HK-2 (cell line): Measurements from ENCODE around the gene NBPF1.
"Not testable (repeated sequence)": the region's sequence is repeated elsewhere in the genome, so short reads cannot be mapped to it uniquely, and the experiment has no call there.

ENCODE experiments used
- DNase-seq: peaks from one replicate; pipeline ENCODE4 v3.0.0-alpha.2; 2018; ENCODE audit not compliant: unreplicated experiment

NBPF1 gene

DNA sequence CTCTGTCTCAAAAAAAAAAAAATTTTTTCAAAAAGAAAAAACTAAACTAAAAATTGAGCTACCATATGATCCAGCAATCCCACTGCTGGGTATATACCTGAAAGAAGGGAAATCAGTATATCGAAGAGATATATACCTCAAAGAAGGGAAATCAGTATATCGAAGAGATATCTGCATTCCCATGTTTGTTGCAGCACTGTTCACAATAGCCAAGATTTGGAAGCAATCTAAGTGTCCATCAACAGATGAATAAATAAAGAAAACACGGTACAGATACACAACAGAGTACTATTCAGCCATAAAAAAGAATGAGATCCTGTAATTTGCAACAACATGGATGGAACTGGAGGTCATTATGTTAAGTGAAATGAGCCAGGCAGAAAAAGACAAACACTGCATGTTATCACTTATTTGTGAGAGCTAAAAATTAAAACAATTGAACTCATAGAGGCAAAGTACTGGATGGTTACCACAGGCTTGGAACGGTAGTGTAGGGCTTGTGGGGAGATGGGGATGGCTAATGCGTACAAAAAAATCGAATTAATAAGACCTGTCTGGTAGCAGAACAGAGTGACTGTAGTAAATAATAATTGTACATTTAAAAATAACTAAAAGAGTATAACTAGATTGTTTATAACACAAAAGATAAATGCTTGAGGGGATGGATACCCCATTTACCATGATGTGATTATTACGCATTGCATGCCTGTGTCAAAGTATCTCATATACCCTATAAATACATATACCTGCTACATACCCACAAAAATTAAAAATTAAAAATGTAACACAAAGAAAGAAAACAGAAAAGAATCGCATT is 28.0 kb upstream of the NBPF1 start:
- not testable (repeated sequence) for DNase-seq

DNA sequence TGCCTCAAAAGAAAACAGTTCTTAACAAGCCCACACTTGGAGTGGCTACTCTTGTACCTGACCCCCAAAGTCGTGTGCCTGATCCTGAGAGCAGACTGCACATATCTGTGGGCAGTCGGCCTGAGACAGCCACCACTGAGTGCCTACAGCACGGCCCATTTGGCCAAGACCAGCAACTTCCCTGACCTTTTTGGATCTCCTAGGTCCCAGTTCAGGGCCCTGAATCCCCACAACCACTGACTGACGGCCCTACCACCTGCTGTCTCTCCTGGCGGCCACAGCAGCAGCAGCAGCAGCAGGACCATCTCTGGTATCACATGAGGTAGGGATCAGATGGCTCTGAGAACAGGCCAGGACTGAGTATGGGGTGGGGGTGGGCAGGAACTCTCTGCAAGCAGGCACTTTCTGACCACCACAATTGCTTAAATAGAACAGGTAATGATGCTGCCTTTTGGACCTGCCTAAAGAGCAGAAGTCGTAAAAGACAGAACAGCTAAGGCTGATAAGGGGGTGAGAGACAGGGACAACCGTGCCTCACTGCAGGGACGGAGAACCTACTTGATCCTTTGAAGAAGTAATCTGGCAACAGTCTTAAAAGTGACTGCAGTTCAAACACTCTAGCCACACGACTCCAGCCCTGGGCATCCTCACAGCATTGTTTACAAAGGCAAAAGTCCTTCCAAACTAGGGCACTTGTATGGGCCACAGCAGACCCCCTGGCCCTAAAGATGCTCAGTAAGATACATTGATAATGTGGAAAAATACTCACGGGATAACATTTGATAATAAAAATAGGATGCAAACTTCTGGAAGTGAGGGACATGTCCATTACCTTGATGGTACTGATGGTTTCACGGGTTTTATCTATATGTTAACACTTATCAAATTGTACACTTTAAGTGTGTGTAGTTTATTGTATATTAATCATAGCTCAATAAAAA is 26.0 kb upstream of the NBPF1 start:
- DNase-seq, result not testable (repeated sequence)

DNA sequence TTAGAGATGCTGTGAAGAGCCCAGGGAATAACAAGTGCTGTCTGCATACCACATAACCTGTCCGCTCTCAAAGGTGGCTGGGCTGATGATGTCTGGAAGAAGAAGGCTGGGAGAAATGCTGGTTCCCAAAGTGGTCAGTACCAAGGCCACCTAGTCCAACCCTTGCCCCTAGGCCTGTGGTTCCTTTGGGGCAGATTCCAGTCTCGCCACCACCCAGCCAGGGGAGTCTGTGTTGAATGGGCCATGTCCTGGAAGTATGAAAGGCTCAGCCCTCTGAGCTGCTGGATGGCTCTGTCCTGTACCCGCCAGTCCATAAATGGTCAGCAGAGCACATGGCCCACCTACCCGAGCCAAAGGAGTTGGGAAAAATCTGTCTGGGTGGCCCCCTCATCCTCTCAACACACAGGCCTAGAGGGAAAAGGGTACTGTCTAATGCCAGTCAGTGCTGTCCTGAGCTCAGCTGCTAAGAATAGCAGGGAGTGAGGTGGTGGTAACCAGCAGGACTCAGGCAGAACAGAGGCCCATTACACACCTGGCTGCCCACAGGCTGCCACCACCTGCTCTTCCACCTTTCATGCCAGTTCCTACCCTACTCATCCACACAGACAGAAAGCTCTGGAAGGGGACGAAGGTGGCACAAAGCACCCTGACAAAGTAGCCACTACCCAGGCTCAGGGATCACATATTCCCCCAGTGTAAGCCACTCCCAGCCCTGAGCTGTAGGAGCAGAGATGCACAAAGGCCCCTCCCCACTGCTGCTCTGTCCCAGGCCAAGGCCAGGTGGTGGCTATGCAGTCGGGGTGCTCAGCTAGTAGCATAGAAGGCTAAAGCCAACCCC is 24.8 kb upstream of the NBPF1 start:
- DNase-seq, result not testable (repeated sequence)

DNA sequence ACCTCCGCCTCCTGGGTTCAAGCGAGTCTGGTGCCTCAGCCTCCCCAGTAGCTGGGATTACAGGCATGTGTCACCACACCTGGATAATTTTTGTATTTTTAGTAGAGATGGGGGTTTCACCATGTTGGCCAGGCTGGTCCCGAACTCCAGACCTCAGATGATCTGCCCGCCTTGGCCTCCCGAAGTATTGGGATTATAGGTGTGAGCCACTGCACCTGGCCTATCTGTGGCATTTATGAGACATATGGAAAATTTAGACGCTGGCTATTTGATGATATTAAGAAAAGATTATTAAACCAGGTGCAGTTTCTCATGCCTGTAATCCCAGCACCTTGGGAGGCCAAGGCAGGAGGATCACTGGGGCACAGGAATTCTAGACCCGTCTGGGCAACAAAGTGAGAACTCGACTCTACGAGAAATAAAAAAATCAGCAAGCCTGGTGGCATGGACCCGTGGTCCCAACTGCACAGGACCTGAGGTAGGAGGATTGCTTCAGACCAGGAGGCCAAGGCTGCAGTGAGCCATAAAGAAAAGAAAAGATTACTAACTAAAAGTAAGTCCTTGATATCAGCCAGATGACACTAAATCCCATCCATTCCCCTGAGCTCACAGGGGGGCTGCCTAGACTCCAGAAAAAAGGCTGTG is 23.3 kb upstream of the NBPF1 start:
- DNase-seq, result not testable (repeated sequence)

DNA sequence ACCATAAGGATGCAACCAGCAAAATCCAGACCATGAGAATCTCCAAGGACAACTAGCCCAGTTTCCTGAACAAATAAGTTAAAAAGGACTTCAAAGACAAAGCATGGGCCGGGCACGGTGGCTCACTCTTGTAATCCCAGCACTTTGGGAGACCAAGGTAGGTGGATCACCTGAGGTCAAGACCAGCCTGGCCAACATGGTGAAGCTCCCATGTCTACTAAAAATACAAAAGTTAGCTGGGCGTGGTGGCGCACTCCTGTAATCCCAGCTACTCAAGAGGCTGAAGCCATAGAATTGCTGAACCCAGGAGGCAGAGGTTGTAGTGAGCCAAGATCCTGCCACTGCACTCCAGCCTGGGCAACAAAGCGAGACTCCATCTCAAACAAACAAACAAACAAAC is 22.6 kb upstream of the NBPF1 start:
- not testable (repeated sequence) for DNase-seq

DNA sequence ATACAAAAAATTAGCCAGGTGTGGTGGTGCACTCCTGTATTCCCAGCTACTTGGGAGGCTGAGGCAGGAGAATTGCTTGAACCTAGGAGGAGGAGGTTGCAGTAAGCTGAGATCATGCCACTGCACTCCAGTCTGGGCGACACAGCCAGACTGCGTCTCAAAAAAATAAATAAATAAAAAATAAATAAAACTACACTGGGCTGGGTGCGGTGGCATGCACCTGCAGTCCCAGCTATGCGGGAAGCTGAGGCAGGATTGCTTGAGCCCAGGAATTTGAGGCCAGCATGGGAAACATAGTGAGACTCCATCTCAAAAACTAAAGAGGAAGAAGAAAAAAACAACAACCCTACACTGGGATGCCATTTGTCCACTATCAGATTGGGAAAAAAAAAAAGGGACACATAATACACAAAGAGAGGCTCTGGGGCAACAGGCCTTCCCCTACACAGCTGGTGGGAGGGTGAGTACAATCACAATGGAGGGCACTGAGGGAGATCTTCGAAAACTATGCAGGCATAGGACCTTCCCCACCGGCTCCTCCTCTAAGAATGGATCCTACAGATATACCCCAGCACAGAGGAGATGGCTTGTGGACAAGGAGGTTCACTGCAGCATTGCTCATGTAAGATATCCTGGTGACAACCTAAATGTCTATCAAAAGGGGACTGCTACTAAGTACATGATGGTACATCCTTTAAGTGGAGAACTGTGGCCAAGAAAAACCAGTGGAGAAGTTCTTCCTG is 20.3 kb upstream of the NBPF1 start:
- not testable (repeated sequence) for DNase-seq

DNA sequence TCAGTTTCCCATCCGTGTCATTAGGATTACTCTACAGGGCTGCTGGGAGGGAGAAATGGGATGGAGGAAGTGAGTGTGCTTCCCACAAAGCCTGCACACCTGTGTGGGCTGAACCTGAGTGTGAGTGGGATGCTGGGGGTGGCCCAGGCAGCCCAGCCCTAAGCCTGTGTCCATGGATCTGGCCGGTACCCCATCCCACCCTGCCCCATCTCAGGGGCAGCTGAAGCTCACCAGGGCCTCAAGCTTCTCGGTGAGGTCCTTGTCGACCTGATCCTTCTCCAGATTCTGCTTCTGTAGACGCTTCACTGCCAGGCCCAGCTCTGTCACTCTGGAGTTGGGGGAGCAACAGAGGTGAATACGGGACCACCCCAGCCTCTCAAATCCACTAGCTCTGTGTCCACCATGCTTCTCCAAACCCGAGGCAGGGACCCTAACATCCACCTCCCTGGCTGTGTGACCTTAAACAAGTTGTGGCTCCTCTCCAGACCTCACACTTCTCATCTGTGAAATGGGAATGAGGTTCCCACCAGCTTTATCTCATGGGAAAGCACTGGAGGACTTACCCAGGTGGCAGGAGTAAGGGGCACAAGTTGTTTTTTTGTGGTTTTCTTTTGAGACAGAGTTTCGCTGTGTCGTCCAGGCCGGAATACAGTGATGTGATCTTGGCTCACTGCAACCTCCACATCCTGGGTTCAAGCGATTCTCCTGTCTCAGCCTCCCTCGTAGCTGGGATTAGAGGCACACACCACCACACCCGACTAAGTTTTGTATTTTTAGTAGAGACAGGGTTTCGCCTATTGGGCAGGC is 18.9 kb upstream of the NBPF1 start:
- not testable (repeated sequence) for DNase-seq

DNA sequence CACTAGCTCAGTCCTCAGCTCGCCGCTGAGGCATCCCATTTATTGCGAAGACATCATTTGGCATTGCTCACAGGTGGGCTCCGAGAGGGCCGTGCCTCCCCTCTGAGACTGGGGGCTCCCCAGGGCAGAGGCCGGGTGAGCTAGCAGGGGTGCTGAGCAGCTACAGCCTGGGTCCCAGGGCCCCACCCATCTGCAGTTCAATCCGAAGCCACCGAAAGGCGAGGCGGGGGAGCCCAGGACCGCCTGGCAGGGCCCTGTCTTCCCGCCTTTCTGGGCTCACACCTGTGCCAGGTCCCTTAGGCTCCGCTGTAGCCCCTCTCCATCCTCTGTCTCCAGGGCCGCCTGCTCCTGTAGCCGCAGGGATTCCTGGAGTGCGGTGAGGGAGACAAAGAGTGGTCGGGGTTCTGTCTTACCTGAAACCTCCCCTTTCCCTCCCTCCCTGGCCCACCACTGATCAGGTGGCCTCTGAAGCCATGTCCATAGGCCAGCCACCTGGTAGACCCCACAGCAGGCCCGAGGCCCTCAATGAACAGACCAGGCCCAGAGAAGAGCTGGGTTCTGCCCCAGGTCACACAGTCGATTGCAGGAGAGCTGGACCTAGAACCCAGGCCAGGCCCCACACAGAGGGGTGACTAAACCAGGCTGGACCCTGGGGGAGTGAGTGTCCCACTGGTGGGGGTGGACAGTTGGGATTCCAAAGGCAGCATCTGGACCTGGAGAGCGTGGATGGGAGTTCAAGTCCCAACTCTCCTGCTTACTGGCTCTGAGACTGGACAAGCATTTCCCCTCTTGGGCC is 18.1 kb upstream of the NBPF1 start:
- no peak for DNase-seq

DNA sequence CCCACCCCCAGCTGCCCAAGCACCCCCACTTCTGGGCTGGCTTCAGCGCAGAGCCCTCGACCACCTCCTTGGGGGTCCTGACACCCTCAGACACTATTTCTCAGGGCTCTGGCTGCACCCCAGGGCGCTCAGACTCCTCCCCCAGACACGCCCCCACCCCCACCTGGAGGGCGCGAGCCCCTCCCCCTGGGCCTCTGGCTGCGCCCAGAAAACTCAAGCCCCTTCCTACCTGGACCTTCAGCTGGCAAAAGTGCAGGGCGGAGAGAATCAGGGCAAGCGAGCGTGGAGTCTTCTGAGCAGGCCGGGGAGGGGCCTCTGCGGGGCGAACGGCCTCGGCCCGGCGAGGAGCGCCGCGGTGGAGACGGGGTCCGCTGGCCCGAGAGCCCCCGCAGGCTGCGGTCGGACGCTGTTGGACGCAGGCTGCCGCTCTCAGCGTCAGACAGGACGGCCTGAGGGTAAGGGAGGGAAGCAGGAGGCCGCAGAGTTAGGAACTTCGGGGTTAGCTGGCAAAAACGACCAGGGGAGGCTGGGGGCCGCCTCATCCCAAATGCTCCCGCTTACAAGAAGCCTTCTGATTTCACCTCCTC is 17.4 kb upstream of the NBPF1 start:
- no peak for DNase-seq

DNA sequence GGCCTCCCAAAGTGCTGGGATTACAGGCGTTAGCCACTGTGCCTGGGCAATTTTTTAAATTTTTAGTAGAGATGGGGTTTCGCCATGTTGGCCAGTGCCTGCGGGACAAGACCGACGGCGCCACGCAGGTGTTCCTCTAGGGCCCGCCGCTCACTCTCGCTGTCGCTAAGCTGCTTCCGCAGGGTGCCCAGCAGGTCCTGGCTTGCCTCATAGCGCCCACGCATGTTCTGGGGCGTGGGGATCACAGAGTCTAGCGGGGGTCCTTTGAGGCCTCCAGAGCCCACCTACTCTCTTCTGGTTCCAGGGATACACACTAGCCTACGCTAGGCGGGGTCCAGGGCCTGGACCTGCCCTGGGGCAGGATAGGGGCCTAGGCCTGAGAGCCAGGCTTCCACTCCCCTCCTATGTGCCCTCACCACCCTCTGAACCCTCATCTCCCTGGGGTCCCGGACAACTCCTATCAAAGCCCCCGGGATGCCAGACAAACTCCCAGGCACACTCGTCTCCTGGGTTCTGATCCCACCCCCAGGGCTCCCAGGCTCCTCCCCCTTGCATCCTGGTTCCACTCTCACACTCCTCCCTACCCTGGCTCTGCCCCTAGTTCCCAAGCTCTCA is 16.7 kb upstream of the NBPF1 start:
- DNase-seq, result not testable (repeated sequence)

DNA sequence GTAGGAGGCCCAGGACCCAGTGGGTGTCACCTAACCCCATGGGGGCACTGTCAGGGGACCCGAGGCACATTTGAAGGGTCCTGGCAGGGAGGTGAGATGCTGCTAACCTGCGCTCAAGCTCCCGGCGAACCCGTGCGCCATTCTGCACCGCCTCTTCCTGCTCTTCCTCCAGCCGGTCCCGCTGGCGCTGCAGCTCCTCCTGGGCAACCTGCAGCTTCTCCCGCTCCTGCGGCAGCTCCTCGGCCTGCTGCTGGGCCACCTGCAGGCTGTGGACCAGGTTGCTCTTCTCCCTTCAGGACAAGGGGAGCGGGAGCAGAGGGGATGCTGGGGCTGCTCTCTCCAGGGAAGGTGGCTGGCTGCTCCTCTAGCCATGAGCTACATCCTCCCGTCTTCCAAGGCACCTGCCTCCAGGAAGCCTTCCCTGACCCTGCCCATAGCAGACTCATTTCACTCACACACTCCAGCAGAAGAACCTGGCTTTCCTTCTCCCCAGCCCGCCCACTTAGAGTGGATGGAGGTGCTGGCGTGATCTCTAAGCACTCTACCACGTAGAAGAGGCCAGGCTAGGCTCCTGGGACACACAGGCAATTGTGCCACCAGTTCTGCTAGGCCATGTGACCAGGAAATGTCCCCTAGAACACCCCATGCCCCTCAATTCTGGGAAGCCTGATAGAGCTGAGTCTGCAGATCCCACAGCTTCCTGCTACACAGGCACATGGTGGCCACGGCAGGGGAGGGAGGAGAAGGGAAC is 15.2 kb upstream of the NBPF1 start:
- DNase-seq, result no peak

DNA sequence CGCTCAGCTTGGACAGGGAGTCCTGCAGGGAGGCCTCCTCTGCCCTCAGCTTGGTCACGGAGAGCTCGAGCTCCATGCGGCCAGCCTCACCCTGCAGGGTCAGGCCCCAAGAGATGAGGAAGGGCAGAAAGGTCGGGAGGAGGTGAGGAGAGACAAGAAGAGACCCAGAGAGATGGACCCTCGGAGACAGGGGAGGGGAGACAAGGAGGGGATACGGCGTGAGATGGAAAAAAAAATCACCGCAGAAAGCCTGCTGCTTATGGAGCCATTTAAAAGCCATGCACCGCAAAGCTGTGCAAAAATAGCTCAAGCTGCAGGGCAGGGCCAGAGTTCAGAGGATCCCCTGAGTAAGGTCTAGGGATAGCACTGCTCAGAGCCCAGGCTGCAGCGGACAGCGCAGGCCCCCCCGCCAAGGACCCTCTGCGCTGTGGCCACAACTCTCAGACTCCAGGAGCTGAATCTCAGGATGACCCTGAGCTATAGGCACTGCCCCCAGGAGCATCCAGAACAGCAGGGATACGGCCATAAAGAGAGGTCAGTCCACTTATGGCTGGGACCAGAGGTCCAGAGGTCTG is 13.1 kb upstream of the NBPF1 start:
- not testable (repeated sequence) for DNase-seq

DNA sequence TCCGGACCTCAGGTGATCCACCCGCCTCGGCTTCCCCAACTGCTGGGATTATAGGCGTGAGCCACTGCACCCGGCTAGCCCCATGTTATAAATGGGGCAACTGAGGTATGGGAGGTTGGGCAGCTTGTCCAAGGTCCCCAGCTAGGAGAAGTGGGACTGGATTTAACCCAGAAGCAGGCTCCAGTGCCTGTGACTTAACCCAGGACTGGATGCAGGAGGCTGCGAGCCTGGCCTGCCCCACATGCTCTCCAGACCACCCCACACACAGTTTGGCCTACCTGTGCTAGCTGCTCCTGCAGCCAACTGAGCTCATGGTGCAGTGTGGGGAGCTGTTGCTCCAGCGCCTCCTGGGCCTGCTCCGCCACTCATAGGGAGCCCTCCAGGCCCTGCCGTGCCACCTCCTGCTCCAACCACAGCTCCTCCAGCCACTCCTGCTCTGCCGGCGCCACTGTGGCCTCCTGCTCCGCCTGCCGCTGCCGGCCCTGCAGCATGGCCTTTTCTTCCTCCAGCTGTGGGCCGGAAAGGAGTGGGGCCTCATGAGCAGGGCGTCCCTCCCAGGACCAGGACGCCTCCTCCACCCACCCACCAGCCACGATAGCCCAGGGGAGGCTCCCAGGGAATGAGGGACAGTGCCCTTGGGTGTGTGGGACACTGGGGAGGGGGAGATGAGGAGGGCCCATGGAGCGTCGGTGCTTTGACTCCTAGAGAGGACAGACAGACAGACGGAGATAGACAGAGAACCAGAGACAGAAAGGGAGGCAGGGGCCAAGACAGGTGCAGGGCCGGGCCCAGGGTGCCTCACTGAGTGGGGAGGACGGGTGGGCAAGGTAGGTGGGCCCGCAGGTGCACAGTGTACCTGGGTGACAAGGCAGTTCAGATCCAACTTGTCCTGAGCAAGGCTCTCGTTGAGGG is 12.4 kb upstream of the NBPF1 start:
- DNase-seq, result no peak

DNA sequence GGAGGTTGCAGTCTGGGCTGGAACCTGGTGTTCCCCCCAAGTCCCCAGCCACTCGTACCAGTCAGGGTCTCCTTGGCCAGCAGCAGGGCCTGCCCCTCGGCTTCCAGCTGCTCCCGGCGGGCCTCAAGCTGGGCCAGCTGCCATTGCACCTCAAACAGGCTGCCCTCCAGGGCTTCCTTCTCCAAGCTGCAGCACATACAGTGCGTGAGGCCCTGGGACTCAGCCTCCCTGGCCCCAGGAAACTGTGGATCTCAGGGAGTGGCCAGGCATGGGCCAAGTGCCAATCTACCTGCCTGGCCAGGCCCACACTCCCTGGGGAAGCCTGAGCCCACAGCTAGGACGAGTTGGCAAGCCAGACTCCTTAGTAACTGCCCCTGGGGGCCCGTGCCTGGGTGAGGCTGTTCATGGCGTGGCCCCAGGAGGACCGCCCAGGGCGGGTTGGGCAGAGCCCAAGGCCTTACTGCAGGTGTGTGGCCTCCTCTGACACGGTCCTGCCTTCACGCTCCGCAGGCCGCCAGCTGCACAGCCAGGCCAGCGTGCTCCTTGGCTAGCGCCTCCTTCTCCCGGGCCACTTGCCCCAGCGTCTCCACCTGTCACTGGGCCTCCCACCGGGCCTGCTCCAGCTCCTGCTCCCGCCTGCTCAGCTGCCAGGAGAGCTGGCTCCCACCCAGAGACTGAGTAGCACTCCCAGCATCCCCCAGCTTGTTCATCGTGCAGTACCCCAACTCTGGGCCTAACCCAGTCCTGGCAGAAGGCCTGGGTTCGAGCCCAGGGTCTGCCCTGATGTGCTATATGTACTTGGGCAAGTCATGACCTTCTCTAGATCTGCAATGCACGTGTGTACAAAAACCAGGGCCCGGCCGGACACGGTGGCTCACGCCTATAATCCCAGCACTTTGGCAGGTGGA is 10.7 kb upstream of the NBPF1 start:
- not testable (repeated sequence) for DNase-seq

DNA sequence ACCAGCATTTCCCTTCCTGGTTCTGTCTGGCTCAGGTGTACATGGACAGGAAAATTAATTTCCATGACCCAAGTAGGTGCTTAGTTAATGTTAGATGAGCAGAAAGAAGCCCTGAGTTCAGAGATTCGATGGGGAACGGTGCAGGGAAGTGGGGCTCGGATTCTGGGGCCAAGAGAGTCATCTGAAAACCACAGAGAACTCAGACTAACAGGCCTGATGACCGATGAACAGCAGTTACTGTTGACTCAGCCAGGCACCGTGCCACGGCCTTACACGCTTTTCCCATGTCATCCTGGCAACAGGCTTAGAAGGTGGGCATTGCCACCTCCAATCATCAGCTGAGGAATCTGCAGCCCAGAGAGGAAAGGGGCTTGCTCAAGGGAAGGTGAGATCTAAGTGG is 10.0 kb upstream of the NBPF1 start:
- DNase-seq, result not testable (repeated sequence)
